H9 (cell line): Measurements from ENCODE around the gene SRPK2. TPM values are rescaled to one million over a fixed set of nuclear protein-coding genes. Genes with fewer than 3 reads are reported as not detected.

Source experiments
- DNase-seq: peaks from one replicate; pipeline ENCODE4 v3.0.0-alpha.2; 2017
- H2AFZ ChIP-seq: one replicate; pipeline ENCODE4 v1.6.1; 2013; ENCODE audit warnings: mild to moderate bottlenecking, low read length, control low read depth, moderate library complexity
- H2AK5ac ChIP-seq: 2 replicates; pipeline ENCODE4 v1.6.1; 2013; ENCODE audit warnings: low read length, control low read depth, mixed read lengths; ENCODE audit not compliant: insufficient read length
- H2BK120ac ChIP-seq: one replicate; pipeline ENCODE4 v1.6.1; 2013; ENCODE audit warnings: low read depth, mild to moderate bottlenecking, low read length, control low read depth, inconsistent platforms; ENCODE audit not compliant: poor library complexity, severe bottlenecking
- H2BK12ac ChIP-seq: 2 replicates; pipeline ENCODE4 v1.6.1; 2013; ENCODE audit warnings: low read length, control low read depth, mixed read lengths, low read depth; ENCODE audit not compliant: insufficient read length
- H2BK15ac ChIP-seq: 2 replicates; pipeline ENCODE4 v1.6.1; 2013; ENCODE audit warnings: low read depth, low read length, control low read depth
- H2BK20ac ChIP-seq: one replicate; pipeline ENCODE4 v1.6.1; 2013; ENCODE audit warnings: low read depth, mild to moderate bottlenecking, low read length, control low read depth, inconsistent platforms; ENCODE audit not compliant: poor library complexity, severe bottlenecking
- H2BK5ac ChIP-seq: 2 replicates; pipeline ENCODE4 v1.6.1; 2013; ENCODE audit warnings: low read length, control low read depth, mixed read lengths; ENCODE audit not compliant: insufficient read length
- H3K14ac ChIP-seq: 2 replicates; pipeline ENCODE4 v1.6.1; 2013; ENCODE audit warnings: low read length, control low read depth; ENCODE audit not compliant: insufficient read depth
- H3K18ac ChIP-seq: 2 replicates; pipeline ENCODE4 v1.6.1; 2013; ENCODE audit warnings: low read depth, mild to moderate bottlenecking, mixed read lengths, low read length, control low read depth; ENCODE audit not compliant: insufficient read length
- H3K23ac ChIP-seq: 2 replicates; pipeline ENCODE4 v1.6.1; 2013; ENCODE audit warnings: low read length, control low read depth, mixed read lengths, low read depth; ENCODE audit not compliant: insufficient read length
- H3K23me2 ChIP-seq: 2 replicates; pipeline ENCODE4 v1.6.1; 2013; ENCODE audit warnings: low read depth, mild to moderate bottlenecking, mixed read lengths, low read length, control low read depth; ENCODE audit not compliant: insufficient read length, poor library complexity, severe bottlenecking
- H3K27ac ChIP-seq: 2 replicates; pipeline ENCODE4 v1.5.1; 2013; ENCODE audit warnings: low read length, control low read depth, mixed read lengths, low read depth; ENCODE audit not compliant: insufficient read length
- H3K27me3 ChIP-seq: 2 replicates; pipeline ENCODE4 v1.6.1; 2013; ENCODE audit warnings: low read length, control low read depth, inconsistent platforms; ENCODE audit not compliant: insufficient read depth
- H3K4ac ChIP-seq: 2 replicates; pipeline ENCODE4 v1.6.1; 2013; ENCODE audit warnings: low read depth, mild to moderate bottlenecking, control low read depth, inconsistent platforms, low read length, moderate library complexity
- H3K4me1 ChIP-seq: 2 replicates; pipeline ENCODE4 v1.6.1; 2013; ENCODE audit warnings: low read length, control low read depth, inconsistent platforms; ENCODE audit not compliant: insufficient read depth
- H3K4me2 ChIP-seq: 2 replicates; pipeline ENCODE4 v1.6.1; 2013; ENCODE audit warnings: low read length, control low read depth, mixed read lengths; ENCODE audit not compliant: insufficient read length, insufficient read depth
- H3K56ac ChIP-seq: 2 replicates; pipeline ENCODE4 v1.6.1; 2013; ENCODE audit warnings: low read depth, mild to moderate bottlenecking, mixed read lengths, low read length, control low read depth; ENCODE audit not compliant: insufficient read length
- H3K79me1 ChIP-seq: 2 replicates; pipeline ENCODE4 v1.6.1; 2013; ENCODE audit warnings: low read depth, mild to moderate bottlenecking, moderate library complexity, low read length, control low read depth, inconsistent platforms; ENCODE audit not compliant: insufficient read depth, poor library complexity, severe bottlenecking
- H3K79me2 ChIP-seq: 2 replicates; pipeline ENCODE4 v1.6.1; 2013; ENCODE audit warnings: low read length, control low read depth, inconsistent platforms; ENCODE audit not compliant: insufficient read depth
- H3K9ac ChIP-seq: 2 replicates; pipeline ENCODE4 v1.6.1; 2013; ENCODE audit warnings: low read length, control low read depth, mixed read lengths; ENCODE audit not compliant: insufficient read length; ENCODE audit errors: extremely low read depth
- H3K9me3 ChIP-seq: one replicate; pipeline ENCODE4 v1.6.1; 2013; ENCODE audit warnings: low read depth, low read length, inconsistent platforms; ENCODE audit not compliant: control insufficient read depth
- H3T11ph ChIP-seq: one replicate; pipeline ENCODE4 v1.6.1; 2013; ENCODE audit warnings: mild to moderate bottlenecking, low read length, control low read depth, inconsistent platforms
- H4K20me1 ChIP-seq: one replicate; pipeline ENCODE4 v1.6.1; 2013; ENCODE audit not compliant: control insufficient read depth, insufficient read length, insufficient read depth
- H4K5ac ChIP-seq: 2 replicates; pipeline ENCODE4 v1.6.1; 2013; ENCODE audit warnings: low read depth, mild to moderate bottlenecking, mixed read lengths, low read length, control low read depth; ENCODE audit not compliant: insufficient read length
- H4K8ac ChIP-seq: replicated peaks from 2 replicates; pipeline ENCODE4 v1.6.1; 2013; ENCODE audit warnings: low read length, control low read depth, mixed read lengths, low read depth; ENCODE audit not compliant: insufficient read length
- H4K91ac ChIP-seq: 2 replicates; pipeline ENCODE4 v1.6.1; 2013; ENCODE audit warnings: low read depth, mild to moderate bottlenecking, moderate library complexity, mixed read lengths, low read length, control low read depth; ENCODE audit not compliant: insufficient read length
- H3K27ac Mint-ChIP-seq, 3 experiments: 2 replicates in 2 of 3; 3 replicates in 1 of 3; pipeline ENCODE4 v1.8.0; 2020 to 2021; ENCODE audit warnings: mixed read lengths in 3 of 3, mild to moderate bottlenecking in 1 of 3, moderate library complexity in 1 of 3
- H3K27me3 Mint-ChIP-seq: 2 replicates; pipeline ENCODE4 v1.8.0; 2021; ENCODE audit warnings: low read depth, mild to moderate bottlenecking, moderate library complexity, mixed read lengths
- H3K36me3 Mint-ChIP-seq, 3 experiments: 2 replicates in 2 of 3; 3 replicates in 1 of 3; pipeline ENCODE4 v1.8.0; 2020 to 2021; ENCODE audit warnings: low read depth in 3 of 3, mixed read lengths in 3 of 3; ENCODE audit not compliant: insufficient read depth in 1 of 3
- H3K4me1 Mint-ChIP-seq, 2 experiments: 2 replicates each; pipeline ENCODE4 v1.8.0; 2020; ENCODE audit warnings: mixed read lengths in 2 of 2
- H3K4me3 Mint-ChIP-seq, 2 experiments: 2 replicates in 1 of 2; 3 replicates in 1 of 2; pipeline ENCODE4 v1.8.0; 2020 to 2021; ENCODE audit warnings: mild to moderate bottlenecking in 2 of 2, mixed read lengths in 2 of 2, moderate library complexity in 1 of 2
- H3K9me3 Mint-ChIP-seq, 2 experiments: 2 replicates in 1 of 2; 3 replicates in 1 of 2; pipeline ENCODE4 v1.8.0; 2020; ENCODE audit warnings: mild to moderate bottlenecking in 2 of 2, mixed read lengths in 2 of 2, moderate library complexity in 1 of 2
- WGBS: extraction: QIAGEN DNeasy Blood & Tissue Kit; methylation state at CpG from one replicate; pipeline ENCODE4 v1.1.7; 2013; ENCODE audit warnings: missing lambda C conversion rate, low lambda C conversion rate, mixed read lengths; ENCODE audit not compliant: insufficient read length; ENCODE audit errors: extremely low coverage; 5-methylcytosine and 5-hydroxymethylcytosine counted together
- total RNA-seq: library from RNA; stranded (reverse); gene quantifications from 2 replicates; pipeline ENCODE4 v1.2.1, GENCODE V29; 2021
- TF ChIP-seq, protein P1 (sequence below): fragments of 200-600 bp; sonication (generic); conservative IDR thresholded peaks from 3 replicates; pipeline ENCODE4 v1.8.0; 2021; ENCODE audit warnings: antibody characterized with exemption, mild to moderate bottlenecking

Gene SRPK2
- total RNA-seq, 1 experiment from 2014 or later: 41.1 TPM

DNA sequence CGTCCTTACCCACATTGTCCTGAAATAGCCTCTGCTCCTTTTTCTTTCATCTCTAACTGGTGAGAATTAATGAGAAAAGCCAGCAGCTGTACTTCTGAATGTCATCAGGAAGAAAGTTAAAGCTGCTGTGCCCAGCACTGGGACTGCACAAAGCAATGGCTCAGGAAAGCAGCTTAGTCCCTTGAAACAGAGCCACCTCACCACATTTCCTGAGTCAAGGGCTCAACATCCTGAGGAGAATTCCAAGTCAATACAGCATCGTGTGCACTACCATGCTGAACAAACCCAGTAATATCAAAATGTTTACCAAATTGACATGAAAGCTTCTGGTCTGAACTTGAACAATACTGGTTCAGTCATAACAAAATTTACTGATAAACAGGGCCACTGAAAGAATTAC, 234.6 kb downstream of the SRPK2 start:
- no peak overlapping the region for H3K9ac ChIP-seq
- H4K20me1 ChIP-seq: no peaks in the 10 kb centered on the region
- no peak overlapping the region for H2BK20ac ChIP-seq
- no peak overlapping the region for H3K4ac ChIP-seq
- Mint-ChIP-seq H3K4me1 (no peaks in the 10 kb centered on the region), H3K27ac (no peak overlapping the region; a peak in 1 of 7 replicates), H3K4me3 (no peak overlapping the region), H3K9me3 (no peaks in the 10 kb centered on the region), H3K27me3 (no peaks in the 10 kb centered on the region), H3K36me3 (no peaks in the 10 kb centered on the region; a peak in 2 of 7 replicates)
- TF ChIP-seq, protein P1, sequence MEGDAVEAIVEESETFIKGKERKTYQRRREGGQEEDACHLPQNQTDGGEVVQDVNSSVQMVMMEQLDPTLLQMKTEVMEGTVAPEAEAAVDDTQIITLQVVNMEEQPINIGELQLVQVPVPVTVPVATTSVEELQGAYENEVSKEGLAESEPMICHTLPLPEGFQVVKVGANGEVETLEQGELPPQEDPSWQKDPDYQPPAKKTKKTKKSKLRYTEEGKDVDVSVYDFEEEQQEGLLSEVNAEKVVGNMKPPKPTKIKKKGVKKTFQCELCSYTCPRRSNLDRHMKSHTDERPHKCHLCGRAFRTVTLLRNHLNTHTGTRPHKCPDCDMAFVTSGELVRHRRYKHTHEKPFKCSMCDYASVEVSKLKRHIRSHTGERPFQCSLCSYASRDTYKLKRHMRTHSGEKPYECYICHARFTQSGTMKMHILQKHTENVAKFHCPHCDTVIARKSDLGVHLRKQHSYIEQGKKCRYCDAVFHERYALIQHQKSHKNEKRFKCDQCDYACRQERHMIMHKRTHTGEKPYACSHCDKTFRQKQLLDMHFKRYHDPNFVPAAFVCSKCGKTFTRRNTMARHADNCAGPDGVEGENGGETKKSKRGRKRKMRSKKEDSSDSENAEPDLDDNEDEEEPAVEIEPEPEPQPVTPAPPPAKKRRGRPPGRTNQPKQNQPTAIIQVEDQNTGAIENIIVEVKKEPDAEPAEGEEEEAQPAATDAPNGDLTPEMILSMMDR: no peak
- no peak overlapping the region for H3K4me2 ChIP-seq
- H4K8ac ChIP-seq: no peak overlapping the region
- H3K79me1 ChIP-seq: no peaks in the 10 kb centered on the region
- H3K9me3 ChIP-seq: no peaks in the 10 kb centered on the region
- no peaks in the 10 kb centered on the region for H3K23me2 ChIP-seq
- no CpG with 5 or more reads among the region's 2 CpGs for WGBS
- no peak overlapping the region for H3T11ph ChIP-seq
- no peak overlapping the region for H4K91ac ChIP-seq
- H3K27me3 ChIP-seq: no peaks in the 10 kb centered on the region
- H3K56ac ChIP-seq: no peak overlapping the region
- no peak overlapping the region for H3K18ac ChIP-seq
- H3K23ac ChIP-seq: no peak overlapping the region
- no peak overlapping the region for H2BK120ac ChIP-seq
- no peak overlapping the region for H2AFZ ChIP-seq
- H3K14ac ChIP-seq: no peak overlapping the region
- no peak overlapping the region for H4K5ac ChIP-seq
- DNase-seq: no peak
- no peak overlapping the region for H2BK15ac ChIP-seq
- no peak overlapping the region for H2BK5ac ChIP-seq
- no peaks in the 10 kb centered on the region for H3K79me2 ChIP-seq
- no peak overlapping the region for H2AK5ac ChIP-seq
- no peak overlapping the region for H2BK12ac ChIP-seq
- no peak overlapping the region for H3K27ac ChIP-seq
- no peaks in the 10 kb centered on the region for H3K4me1 ChIP-seq
